ENCODE data around the gene ABCC9.
"Not testable (repeated sequence)": the region's sequence is repeated elsewhere in the genome, so short reads cannot be mapped to it uniquely, and the experiment has no call there.

ABCC9 gene

GRCh38 chr12:21813751-21814150, 127.5 kb downstream of the ABCC9 start:
- no peak for DNase-seq

- no peak for DNase-seq
Measured at GRCh38 chr12:21813125-21813524, 128.1 kb downstream of the ABCC9 start.

DNA sequence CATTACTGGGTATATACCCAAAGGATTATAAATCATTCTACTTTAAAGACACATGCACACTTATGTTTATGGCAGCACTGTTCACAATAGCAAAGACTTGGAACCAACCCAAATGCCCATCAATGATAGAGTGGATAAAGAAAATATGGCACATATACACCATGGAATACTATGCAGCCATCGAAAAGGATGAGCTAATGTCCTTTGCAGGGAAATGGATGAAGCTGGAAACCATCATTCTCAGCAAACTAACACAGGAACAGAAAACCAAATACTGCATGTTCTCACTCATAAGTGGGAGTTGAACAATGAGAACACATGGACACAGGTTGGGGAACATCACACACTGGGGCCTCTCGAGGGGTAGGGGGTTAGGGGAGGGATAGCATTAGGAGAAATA, 128.9 kb downstream of the ABCC9 start:
- DNase-seq, result not testable (repeated sequence)

- no peak for DNase-seq
Measured at GRCh38 chr12:21809100-21809499, 132.1 kb downstream of the ABCC9 start.

DNA sequence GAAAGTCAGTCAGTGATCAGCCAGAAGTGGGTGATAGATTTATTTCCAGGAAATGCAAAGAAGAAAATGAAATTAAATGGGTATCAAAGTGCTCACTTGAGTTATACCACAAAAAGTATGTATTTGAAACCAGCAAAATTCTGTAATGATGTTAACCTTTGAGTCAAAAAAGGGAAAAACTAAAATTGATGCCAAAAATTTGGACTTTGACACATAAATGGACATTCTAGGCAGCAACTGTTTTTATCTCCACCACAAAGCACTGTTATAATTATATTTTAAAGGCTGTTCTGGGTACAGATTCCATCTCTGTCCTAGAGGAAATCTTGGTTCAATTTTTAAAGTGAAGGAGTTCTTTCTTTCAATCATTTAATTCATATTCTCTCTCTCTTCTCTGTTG, 135.0 kb downstream of the ABCC9 start:
- no peak for DNase-seq

DNA sequence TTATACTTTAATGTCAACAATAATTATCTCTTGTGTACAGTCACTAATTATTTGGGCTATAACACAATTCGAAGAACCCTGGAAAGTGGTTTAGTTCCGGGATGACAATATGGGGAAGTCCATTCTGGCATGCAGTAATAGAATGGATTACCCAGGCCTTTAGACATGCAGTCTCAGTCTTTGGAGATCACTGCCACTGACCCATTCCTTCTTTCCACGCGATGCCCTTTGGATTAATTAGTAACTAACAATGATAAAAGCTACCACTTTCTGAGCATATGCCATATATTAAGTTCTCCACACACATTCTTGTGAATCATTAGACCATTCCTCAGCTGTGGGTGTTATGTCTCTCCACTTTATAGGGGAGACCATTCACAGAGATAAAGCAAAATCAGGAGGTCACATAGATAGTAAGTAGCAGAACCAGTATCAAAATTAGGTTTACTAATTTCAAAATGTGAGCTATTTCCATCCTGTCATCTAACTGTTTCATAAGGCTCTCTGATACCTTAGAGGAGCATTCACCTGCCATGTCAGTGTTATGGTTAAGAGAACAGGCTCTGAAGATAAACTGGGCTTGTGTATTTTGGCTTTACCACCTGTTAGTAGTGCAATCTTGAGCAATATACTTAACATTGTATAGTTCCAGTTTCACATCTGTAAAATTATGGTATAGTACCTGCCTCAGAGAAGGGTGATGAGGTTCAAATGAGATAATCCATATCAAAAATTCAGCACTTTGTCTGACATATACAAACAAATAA, 139.5 kb downstream of the ABCC9 start:
- no peak for DNase-seq

DNA sequence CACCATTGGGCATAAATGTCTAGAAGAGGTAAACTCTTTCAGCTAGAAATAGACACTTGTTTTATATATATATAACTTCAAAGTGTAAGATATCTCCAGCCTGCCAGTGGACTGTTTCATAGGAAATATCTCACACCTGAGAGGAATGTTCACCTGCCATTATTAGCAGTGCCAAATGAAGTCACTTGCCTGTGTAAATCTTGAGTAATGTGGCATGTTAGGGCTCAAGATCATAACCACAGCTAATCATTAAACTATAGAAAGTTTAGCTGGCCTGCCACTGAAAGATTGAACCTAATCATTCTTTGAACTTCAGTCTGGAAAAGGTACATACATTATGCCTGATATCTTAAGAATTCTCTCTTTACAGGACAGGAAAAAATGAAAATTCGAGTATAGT, 141.2 kb downstream of the ABCC9 start:
- DNase-seq, result no peak

DNA sequence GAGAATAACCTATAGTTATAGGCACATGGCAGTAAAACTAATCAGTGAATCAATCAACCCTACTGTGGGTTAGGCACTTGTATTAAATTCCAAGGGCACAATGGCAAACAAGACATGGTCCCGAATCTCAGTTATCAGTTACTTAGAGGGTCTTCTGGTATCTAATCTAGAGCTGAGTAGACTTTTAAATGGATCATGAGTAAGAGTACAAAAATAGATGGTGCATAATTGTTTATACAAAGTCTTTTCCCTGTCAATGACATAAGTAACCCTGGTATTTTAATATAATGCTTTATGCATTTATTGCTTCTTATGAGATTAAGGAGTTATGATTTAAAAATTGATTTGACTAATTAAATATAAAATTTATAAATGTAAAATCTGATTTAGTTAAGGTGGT, 143.7 kb downstream of the ABCC9 start:
- no peak for DNase-seq

GRCh38 chr12:21795648-21796328, 145.4 kb downstream of the ABCC9 start:
- DNase-seq, result no peak

DNA sequence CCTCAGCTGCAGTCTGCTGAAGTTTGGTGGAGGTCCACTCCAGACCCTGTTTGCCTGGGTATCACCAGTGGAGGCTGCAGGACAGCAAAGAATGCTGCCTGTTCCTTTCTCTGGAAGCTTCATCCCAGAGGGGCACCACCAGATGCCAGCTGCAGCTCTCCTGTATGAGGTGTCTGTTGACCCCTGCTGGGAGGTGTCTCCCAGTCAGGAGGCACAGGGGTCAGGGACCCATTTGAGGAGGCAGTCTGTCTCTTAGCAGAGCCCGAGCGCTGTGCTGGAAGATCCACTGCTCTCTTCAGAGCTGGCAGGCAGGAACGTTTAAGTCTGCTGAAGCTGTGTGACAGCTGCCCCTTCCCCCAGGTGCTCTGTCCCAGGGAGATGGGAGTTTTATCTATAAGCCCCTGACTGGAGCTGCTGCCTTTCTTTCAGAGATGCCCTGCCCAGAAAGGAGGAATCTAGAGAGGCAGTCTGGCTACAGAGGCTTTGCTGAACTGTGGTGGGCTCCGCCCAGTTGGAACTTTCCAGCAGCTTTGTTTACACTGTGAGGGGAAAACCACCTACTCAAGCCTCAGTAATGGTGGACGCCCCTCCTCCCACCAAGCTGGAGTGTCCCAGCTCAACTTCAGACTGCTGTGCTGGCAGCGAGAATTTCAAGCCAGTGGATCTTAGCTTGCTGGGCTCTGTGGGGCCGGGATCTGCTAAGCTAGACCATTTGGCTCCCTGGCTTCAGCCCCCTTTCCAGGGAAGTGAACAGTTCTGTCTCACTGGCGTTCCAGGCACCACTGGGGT, 146.2 kb downstream of the ABCC9 start:
- not testable (repeated sequence) for DNase-seq

DNA sequence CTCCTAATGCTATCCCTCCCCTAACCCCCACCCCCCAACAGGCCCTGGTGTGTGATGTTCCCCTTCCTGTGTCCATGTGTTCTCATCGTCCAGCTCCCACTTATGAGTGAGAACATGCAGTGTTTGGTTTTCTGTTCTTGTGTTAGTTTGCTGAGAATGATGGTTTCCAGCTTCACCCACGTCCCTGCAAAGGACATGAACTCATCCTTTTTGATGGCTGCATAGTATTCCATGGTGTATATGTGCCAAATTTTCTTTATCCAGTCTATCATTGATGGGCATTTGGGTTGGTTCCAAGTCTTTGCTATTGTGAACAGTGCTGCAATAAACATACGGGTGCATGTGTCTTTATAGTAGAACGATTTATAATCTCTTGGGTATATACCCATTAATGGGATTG, 151.5 kb downstream of the ABCC9 start:
- DNase-seq, result not testable (repeated sequence)

DNA sequence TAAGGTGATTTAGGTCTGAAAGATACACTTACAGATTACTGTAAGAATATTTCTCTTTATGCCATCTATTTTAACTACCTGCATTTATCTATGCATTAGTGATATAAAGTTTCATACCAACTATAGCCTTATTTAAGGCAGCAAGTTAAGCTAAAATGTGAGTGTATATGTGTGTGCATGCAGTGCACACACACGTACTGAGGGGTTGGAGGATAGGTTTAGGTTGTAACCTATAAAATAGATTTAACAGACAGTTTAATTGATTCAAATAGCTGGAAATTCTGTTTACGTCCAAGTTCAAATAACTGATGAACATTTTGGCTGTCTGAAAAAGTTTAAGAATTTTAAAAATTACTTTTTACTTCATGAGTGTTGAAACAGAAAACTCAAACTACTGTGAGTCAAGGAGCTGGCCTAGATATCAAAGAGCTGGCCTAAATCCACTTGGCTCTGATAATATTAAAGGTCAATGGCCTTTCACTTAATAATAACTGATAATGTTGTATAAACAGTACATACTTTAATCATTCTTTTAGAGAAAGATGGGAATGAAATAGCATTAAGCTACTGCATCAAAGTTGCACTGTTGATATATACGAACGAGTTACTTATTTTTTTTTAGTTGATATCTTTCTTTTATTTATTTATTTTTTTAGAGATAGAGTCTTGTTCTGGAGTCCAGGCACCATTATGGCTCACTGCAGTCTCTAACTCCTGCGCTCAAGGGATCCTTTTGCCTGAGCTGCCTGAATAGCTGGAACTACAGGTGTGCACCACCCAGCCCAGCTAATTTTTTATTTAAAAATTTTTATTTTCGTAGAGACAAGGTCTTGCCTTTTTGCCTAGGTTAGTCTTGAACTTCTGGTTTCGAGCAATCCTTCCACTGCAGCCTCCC, 152.9 kb downstream of the ABCC9 start:
- DNase-seq, result no peak

- DNase-seq, result no peak
Measured at GRCh38 chr12:21786041-21786531, 155.1 kb downstream of the ABCC9 start.

- DNase-seq, result not testable (repeated sequence)
Measured at GRCh38 chr12:21782723-21783122, 158.5 kb downstream of the ABCC9 start.

GRCh38 chr12:21780786-21781185, 160.4 kb downstream of the ABCC9 start:
- no peak for DNase-seq

GRCh38 chr12:21776175-21776574, 165.1 kb downstream of the ABCC9 start:
- DNase-seq, result no peak

- DNase-seq, result no peak
Measured at GRCh38 chr12:21775133-21775820, 165.9 kb downstream of the ABCC9 start.

DNA sequence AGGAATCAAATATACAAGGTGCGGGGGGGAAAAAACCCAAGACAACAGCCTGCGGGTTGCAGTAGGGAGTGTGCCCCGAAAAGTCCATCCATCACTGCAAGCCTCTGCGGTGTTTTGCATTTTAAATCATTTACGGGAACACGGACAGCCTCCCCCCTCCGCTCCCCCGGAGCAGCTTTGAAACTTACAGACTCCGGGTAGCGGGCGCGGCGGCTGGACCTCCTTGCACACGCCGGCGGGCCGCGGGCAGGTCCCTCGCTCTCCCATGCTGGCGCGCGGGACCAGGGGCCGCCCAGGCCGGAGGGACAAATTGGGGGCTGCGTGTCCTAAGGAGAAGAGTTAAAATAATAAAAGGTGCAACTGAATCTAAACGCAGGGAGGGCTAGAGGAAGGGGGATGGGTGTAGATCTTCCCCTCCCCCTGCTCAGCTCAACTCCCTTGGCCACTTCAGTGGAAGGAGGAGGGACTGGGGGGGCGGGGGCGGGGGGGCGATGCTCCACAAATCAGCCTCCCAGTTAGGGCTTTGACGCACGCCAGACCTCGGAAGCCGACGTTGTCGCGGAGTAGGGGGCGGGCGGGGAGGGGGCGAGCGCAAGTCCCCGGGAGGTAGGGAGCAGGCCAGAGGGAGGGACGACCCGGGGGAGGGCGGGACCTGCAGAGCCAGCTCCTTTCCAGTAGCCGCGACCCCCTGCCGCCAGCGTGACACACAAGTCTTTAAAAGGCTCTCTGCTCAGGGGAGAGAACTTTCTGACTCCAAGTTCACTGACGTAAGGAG, 166.7 kb downstream of the ABCC9 start, which contains the start of gene KCNJ8:
Gene KCNJ8, minus strand, starts transcription at position 349 of the 775 bp plus-strand sequence. CDS start 1,090 bp downstream, outside the sequence.
- peak in 1 of 6 experiments; percentile 2 for DNase-seq

DNA sequence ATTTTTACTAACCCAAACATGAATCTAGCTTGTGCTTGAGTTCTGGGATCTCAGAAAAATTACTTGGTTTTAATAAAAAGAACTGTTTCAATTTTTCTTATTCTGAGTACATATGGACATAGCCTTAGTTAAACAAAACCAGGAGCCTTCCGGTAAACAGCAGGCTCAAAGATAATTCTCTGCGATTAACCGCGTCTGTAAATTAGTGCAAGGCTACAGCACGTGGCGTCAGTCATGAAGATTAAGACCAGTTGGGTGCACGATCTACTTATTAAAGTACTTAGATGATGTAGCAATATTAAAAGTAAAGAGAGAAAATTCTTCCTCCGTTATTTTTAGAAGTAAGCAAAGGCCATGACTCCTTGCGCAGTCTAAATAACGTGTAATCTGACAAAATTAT, 167.4 kb downstream of the ABCC9 start:
- no peak for DNase-seq

GRCh38 chr12:21773263-21773741, 167.9 kb downstream of the ABCC9 start:
- no peak for DNase-seq

DNA sequence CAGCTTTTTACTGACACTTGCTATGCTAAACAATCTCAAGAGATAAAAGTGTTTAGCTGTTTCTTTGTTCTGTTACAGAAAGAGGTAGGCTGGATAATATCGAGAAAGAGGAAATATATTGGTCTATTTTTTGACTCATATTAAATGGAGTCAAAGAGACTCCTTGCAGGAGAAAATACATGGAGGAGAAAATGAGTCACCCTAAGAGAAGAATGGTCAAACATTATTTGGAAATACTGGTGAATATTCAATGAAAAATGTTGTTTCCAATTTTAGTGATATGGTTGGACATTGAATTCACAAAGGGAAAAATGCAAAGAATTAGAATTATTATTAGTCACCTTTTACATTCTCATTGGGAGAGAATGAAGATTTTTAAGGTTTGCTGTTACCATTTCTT, 169.9 kb downstream of the ABCC9 start:
- DNase-seq, result no peak

All from stimulated activated naive CD4-positive, alpha-beta T cell (primary cell).